NB4 (cell line): ENCODE data around the gene APPL2.

Experiments used
- DNase-seq: peaks from one replicate; pipeline ENCODE4 v3.0.0; 2010; ENCODE audit warnings: low read depth
- H3K4me3 ChIP-seq: one replicate; pipeline ENCODE4 v1.5.1; 2011; ENCODE audit warnings: mild to moderate bottlenecking, low read depth, low read length, moderate library complexity
- MYC ChIP-seq: IDR thresholded peaks from 2 replicates; pipeline ENCODE4 v1.6.1; 2011; ENCODE audit warnings: low read depth, low read length
- POLR2A ChIP-seq: IDR thresholded peaks from 2 replicates; pipeline ENCODE4 v1.6.1; 2011; ENCODE audit warnings: mild to moderate bottlenecking; ENCODE audit not compliant: insufficient read length; ENCODE audit errors: extremely low read depth
- TF ChIP-seq, protein P1 (sequence below): IDR thresholded peaks from one replicate; pipeline ENCODE4 v1.5.1; 2012; ENCODE audit warnings: low read depth, low read length
- TF ChIP-seq, protein P2 (sequence below): IDR thresholded peaks from 2 replicates; pipeline ENCODE4 v1.6.1; 2011; ENCODE audit warnings: low read depth, low read length

APPL2 gene

DNA sequence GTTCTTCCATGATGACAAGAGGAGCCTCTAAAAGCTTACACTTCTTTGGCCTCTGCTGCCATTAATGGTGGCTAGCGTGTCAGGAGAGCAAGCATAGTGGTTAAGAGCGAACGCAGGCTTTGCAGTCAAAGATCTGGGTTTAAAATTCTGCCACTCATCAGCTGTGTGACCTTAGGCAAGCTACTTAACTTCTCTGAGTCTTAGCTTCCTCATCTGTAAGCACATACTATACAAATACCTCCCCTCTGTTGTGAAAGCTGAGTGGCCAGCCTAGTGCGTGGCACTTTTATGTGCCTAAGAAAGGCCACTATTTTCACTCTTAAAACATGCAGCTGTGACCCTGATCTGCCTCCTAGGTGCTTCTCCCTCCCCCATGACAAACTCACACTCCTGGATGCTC, 11.6 kb downstream of the APPL2 start:
- DNase-seq = no peak
- TF ChIP-seq, protein P1, sequence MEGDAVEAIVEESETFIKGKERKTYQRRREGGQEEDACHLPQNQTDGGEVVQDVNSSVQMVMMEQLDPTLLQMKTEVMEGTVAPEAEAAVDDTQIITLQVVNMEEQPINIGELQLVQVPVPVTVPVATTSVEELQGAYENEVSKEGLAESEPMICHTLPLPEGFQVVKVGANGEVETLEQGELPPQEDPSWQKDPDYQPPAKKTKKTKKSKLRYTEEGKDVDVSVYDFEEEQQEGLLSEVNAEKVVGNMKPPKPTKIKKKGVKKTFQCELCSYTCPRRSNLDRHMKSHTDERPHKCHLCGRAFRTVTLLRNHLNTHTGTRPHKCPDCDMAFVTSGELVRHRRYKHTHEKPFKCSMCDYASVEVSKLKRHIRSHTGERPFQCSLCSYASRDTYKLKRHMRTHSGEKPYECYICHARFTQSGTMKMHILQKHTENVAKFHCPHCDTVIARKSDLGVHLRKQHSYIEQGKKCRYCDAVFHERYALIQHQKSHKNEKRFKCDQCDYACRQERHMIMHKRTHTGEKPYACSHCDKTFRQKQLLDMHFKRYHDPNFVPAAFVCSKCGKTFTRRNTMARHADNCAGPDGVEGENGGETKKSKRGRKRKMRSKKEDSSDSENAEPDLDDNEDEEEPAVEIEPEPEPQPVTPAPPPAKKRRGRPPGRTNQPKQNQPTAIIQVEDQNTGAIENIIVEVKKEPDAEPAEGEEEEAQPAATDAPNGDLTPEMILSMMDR = no peak
- no peak for TF ChIP-seq MYC
- no peak for TF ChIP-seq POLR2A
- TF ChIP-seq, protein P2, sequence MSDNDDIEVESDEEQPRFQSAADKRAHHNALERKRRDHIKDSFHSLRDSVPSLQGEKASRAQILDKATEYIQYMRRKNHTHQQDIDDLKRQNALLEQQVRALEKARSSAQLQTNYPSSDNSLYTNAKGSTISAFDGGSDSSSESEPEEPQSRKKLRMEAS = no peak

GRCh38 chr12:105223884-105224283, 12.1 kb downstream of the APPL2 start:
- H3K4me3 ChIP-seq = no peak overlapping the region
- TF ChIP-seq, protein P2 = no peak
- no peak for DNase-seq

More for the DNA sequence above, 11.6 kb downstream of the APPL2 start:
- H3K4me3 ChIP-seq = no peak overlapping the region

DNA sequence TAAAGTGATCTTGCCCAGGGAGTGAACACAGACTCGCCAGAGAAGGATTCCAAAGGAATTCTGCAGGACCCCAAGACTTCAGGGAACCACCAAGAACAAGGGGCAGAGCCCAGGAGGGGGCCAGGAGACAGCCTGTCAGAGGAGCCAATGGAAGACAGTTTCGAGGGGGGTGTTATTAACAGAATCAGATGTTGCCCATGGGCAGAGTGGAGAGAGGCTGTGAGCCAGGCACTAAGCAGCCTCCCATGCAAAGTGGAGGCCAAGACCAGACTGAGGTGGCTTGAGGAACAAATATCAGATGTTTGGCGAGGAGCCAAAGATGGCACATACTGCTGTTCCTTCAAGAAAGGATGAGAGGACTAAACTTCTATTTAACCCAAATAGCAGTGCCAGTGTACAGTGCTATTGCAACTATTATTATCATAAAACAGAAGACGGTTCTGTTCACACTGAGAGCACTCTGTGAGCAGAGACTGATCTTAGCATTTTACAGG, 12.6 kb downstream of the APPL2 start:
- no peak overlapping the region for H3K4me3 ChIP-seq
- no peak for TF ChIP-seq MYC
- TF ChIP-seq, protein P1 = no peak
- no peak for TF ChIP-seq POLR2A
- TF ChIP-seq, protein P2 = no peak
- DNase-seq = no peak

GRCh38 chr12:105222726-105223351, 13.1 kb downstream of the APPL2 start:
- DNase-seq = no peak
- TF ChIP-seq MYC (no peak), POLR2A (no peak)
- TF ChIP-seq, protein P2 = no peak
- TF ChIP-seq, protein P1 = no peak
- no peak overlapping the region for H3K4me3 ChIP-seq

DNA sequence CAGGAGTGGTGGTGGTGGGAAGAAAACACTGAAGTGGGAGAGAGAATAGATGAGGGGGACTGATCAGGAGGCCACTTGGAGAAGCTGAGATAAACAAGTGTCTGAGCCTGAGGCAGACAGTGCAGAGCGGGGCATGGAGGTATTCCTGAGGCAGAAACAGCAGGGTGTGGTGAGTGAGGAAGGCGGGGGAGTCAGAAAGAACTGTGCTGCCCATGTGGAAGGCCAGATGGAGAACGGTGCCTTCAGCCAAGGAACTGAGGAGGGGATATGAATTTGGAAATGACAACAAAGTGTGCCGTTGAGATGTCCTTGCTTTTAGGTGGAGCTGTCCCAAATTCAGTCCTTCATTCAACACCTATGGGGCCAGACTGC, 13.7 kb downstream of the APPL2 start:
- no peak overlapping the region for H3K4me3 ChIP-seq
- TF ChIP-seq POLR2A (no peak), MYC (no peak)
- TF ChIP-seq, protein P2 = no peak
- TF ChIP-seq, protein P1 = no peak
- DNase-seq = no peak

DNA sequence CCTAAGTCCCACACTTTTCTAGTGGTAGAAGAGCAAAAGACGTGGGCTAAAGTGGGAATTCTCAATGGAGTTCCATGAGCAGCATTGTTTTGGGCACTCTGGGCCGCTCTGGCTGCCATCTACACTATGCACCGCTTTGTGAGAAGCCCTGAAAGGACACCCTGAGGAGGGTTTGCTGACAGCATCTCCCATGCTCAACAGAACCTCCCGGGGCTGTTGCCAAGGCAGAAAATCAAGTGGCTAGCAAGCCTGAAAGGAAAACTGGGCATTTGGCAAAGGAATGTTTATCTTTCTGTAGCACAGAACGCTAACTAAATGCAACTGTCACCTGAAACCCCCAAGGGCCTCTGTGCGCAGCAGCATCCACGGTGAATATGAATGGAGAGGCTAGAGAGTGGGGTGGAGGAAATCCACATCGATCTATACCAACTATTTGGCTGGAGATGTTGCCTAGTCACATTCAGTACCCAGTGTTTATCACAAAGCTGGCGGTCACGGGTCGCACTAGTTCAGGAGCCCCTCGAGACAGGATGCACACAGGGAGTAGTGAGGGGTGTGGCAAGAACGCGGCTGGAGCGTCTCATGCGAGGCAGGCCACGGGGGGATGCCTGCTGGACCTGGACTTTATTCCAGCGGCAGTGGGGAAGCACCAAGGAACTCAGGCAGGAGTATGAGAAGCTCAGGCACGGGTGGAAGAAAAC, 14.2 kb downstream of the APPL2 start:
- DNase-seq = no peak
- TF ChIP-seq, protein P2 = no peak
- TF ChIP-seq MYC = no peak
- no peak for TF ChIP-seq POLR2A
- TF ChIP-seq, protein P1 = no peak
- no peak overlapping the region for H3K4me3 ChIP-seq
